ENCODE data around the gene GRAMD1A.
"Not testable (repeated sequence)": the region's sequence is repeated elsewhere in the genome, so short reads cannot be mapped to it uniquely, and the experiment has no call there.

GRAMD1A gene

DNA sequence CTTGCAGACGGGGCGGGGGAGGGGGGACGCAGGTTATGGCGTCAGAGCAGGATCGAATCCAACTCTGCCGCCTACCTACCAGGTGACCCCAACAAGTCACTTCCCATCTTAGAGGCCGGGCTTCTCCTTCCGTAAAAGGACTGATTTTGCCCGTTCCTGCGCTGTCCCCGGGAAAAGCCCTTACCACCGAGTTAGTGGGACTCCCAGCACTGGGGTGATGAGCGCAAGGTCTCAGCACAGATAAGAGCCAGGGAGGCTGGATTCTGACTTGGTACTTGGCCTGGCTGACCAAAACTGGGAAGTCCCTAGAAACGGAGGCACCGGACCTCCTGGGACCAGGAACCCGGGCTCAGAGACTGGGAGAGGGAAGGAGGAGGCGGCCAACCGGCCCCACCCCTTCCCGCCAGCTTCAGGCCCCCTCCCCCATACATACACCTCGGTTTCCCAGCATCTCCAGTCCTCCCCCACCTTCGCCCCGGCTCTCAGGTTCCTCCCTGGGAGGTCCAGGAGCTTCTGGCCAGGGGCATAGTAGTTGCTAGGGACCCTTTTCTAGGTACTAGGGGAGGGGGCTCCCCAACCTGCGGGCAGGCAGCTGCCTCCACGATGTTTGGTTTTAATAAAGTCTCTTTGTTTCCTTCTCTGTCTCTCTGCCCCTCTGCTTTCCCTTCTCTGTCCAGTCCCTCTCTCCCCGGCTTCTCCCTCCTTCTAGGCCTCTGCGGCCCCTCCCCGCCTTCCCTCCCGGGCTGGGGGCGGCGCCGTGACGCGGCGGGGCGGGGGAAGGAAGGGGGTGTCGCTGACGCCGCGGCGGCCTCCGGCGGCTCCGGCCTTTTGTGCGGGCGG, at the start of gene GRAMD1A:
GRAMD1A (plus strand) TSS at position 826 of the 840 bp plus-strand sequence. CDS start 156 bp downstream, outside the sequence.
- peak; percentile 46 for DNase-seq

DNA sequence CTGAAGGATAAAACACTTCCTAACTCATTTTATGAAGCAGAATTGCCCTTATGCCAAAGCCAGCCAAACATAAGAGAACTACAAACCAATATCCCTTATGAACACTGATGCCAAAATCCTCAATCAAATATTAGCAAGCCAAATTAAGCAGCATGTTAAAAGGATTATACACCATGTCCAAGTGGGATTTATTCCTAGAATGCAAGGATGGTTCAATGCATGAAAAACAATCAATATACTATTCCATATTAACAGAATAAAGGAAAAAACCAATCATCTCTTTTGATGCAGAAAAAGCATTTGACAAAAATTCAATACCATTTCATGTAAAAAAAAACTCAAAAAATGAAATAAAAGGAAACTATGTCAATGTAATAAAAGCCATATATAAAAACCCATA, 47.0 kb upstream of the GRAMD1A start:
- DNase-seq = no peak

DNA sequence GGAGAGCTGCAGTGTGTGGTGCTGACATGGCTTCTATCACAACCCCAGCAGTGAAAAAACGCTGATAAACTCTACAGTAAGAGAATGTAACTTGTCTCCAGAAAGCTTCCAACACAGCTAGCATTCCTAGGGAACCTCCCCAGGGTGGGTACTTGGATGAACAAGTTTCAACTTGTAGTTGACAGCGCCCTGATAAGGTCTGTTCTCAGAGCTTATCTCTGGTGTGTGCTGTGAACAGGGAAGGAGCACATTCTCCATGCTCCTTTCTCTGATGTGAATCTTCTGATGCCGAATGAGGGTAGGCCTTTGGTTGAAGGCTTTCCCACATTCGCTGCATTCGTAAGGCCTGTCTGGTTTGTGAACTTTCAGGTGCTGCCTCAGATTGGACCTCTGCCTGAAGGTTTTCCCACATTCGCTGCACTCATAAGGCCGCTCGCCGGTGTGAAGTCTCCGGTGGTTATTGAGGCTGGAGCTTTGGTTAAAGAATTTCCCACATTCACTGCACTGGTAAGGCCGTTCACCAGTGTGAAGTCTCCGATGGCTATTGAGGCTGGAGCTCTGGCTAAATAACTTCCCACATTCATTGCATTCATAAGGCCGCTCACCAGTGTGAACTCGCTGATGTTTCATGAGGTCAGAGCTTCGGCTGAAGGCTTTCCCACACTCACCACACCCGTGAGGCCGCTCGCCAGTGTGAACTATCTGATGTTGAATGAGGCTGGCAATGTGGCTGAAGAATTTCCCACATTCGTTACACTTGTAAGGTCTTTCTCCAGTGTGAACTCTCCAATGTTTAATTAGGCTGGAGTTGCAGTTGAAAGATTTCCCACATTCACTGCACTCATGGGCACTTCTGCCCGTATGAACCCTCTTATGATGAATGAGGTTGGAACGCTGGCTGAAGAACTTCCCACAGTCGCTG, 42.0 kb upstream of the GRAMD1A start:
- DNase-seq = no peak

DNA sequence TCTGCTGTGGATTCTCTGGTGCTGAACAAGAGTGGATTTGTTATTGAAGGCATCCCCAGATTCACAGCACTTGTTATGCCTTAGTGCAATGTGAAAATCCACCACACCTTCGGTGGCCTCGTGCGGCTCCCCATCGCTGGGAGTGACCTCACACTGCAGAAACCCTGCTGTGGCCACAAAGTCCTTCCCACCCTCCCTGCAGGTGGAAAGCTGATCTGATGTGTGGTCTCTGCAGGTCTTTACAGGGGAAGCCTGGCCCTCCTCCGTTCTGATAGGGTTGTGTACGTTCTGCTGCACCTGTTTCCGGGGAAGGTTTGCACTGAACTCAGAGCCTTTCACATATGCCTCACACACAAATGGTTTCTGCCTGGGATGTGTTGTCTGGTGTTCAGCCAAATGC, 41.1 kb upstream of the GRAMD1A start:
- no peak for DNase-seq

DNA sequence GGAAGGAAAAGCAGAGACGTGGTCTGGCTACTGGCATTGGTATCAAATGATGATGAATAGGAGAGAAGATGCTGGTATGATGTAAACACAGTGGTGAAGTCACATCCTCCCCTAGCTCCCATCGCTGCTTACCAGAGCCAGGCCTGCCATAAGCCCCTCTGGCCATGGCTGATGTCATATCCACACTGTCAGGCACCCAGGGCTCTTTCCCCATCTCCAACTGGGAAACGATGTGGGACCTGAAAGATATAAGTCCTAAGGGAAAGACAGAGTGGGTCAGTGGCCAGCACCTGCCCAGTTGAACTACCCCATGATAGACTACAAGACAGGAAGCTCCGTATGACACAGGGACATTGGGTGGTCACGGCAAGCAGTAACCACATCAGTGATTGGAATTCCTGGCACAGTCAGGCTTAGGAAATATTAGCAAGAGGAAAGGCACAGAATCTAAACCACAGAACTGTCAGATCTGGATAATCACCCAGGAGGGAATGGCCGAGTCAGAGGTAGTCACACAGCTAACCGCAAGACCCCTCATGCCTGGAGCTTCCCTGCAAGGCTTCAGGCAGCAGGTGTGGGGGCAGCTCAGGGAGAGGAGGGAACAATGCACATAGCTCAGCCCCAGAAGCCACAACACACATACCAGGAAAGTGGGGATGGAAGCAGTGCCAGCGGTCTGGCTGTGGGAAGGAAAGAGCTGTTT, 39.9 kb upstream of the GRAMD1A start:
- DNase-seq = no peak

DNA sequence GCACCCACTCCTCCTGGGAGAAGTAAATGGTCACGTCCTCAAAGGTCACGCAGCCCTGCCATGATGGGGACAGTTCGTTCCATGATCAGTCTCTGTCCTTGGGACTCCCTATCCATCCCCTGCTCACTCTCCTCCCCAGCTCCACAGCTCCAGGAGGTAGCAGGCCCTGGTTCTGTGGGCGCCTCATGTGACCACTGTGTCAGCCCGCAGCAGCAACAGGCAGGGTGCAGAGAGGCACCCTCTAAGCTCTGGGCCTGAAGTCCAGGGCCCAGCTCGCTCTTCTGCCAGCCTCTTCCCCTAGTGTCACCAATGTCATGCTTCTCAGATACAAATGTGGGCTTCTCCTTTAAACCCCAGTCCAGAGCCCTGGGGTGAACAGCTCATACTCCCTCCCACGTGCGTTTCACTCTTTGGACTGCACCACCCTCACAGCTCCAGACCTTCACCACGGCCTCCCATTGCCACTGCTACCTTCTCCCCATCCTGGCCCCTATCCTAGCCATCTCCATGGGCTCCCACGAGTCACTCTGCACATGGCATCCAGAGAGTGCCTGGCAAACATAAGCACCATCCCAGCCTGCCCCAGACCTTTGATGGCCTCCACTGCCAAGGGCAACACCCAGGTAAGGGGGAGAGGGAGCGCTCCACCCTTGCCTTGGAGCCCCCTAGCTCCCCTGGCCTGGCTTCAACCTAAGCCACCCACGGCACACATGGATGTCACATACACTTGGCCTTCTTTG, 39.0 kb upstream of the GRAMD1A start:
- DNase-seq = no peak

DNA sequence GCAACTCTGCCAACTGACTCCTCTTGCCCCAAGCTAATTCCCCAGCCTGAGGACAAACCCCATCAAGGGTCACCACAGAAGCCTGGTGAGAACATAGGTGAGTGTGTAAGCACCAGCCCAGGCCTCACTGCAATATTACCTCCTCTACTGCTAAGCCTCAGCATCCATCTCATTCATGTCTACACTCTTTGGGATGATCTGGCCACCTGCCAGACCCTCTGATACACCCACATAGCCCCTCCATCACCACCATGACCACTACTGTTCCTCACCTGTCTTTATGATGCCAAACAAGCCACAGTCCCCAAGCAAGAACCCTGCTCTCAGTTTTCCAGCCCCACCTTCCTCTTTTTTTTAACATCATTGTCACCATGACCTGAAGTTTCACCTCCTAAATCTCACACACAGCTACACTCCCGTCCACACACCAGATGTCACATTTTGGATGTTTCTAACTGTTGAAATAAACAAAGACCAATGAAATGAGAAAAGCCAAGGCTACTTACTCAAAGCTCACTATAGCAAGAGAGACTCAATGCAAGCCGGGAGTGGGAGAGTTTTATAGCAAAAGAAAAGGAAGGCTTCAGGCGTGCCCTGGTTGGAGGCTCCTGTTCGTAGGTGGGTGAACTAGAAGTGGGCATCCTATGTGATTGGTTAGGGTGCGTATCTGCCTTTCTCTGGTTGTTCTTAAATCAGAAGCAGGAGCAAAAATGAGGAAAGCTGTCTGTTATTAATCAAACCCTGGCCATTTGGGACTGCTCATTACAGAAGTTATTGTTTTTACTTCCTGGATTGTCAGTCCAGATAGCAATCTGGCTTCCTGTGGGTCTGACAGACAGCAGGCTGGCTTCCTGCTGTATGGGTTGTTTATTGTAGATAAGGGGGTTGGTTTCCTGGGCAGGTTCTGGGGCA, 38.1 kb upstream of the GRAMD1A start:
- DNase-seq = no peak

DNA sequence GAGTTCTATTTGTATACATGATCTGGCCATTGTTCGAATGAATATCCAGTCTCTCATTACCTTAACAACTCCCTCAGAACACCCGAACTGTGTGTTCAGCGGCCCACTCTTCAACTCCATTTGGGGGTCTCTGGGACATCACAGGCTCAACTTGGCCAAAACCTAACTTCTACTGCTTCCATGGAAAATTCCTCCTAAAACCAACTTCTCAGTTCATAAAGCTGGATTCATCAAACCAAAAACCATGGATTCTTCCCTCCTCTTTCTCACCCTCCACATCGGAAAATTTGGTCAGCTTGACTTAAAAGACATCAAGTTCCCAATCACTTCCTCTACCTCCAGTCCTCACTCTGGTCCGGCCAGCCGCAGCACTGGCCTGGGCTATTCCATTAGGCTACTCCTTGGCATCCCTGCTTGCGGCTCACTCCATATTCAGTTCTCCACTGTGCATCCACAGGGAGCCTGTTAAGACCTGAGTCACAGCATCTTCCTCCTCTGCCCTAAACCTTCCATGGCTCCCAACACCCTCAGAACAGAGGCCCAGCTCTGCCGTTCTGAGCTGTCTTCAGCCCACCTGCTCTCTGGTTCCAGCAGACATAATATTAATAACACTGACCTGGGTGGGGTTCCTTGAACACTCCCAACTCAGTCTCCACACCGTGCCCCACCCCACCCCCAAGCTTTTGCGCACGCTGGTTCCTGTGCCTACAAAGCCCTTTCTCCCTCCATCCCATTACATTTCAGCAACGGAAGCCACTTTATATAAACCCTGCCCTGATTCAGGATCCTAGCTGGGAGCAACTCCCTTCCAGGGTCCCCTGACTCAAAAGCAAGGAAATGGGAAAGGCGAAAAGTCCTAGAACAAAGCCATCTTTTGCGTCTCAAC, 37.2 kb upstream of the GRAMD1A start:
- no peak for DNase-seq

DNA sequence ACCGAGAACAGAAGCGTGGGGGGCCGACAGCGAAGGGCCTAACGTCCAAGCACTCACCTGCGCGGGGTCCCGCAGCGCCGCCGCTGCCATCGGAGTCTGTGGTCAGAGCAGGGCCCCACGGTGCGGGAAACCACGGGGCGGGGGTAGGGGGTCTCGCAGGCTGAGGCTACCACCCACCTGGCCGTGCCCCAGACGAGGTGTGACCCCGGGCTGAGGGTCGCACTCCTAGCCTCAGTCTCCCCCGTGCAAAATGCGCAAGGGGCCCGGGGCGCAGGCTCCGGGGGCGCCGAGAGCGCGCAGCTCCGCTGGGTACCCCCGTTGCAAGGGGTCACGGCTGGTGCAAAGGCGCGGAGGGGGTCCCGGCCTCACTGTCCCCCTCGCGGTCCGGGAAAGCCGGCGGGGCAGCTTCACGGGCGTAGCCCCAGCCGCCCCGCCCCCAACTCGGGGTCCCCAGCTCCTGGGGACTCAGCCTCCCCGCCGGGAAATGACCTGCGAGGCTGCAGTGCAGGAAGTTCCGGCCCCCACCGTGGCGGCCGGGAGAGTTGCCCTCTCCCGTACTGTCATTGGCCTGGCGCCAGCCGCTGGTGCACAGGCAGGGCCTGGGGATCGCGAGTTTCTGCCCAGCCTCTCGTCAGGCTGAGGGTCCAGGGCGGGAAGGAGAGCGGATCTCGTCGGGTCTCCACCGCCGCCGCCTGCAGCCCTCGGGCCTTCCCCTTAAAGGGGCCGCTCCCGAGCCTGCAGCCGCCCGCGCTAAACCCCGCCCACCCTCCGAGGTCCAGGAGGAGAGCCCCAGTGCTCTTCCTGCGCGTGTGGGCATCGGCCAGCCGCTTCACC, 36.3 kb upstream of the GRAMD1A start, which contains the start of gene ZNF792:
ZNF792 (minus strand) TSS at position 657 of the 834 bp plus-strand sequence; CDS start at position 90, 567 bp downstream.
- no peak for DNase-seq

DNA sequence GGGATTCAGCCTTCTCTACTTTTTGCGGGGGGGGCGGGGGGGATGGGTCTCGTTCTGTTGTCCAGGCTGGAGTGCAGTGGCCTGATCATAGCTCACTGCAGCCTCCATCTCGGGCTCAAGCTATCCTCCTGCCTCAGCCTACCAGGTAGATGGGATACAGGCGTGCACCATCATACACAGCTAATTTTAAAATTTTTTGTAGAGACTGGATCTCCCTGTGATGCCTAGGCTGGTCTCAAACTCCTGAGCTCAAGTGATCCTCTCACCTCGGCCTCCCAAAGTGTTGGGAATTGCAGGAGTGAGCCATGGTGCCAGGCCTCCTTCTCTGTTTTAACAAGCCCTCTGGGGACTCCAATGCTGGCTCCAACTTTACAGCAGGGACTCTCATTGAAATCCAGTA, 35.5 kb upstream of the GRAMD1A start:
- DNase-seq = no peak

DNA sequence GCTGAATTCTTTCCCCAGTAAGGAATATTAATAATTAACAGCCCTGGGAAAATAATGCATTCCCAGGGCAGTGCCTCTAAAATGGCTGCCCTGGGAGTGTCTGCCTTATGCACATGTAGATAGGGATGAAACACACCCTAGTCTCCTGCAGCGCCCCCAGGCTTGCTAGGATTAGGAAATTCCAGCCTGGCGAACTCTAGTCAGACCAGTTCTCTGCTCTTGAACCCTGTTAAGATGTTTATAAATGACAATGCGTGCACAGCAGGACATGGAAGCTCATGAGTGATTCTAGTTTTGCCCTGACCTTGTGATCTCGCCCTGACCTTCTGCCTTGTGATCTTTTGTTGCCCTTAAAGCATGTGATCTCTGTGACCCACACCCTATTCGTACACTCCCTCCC, 34.6 kb upstream of the GRAMD1A start:
- DNase-seq = not testable (repeated sequence)

DNA sequence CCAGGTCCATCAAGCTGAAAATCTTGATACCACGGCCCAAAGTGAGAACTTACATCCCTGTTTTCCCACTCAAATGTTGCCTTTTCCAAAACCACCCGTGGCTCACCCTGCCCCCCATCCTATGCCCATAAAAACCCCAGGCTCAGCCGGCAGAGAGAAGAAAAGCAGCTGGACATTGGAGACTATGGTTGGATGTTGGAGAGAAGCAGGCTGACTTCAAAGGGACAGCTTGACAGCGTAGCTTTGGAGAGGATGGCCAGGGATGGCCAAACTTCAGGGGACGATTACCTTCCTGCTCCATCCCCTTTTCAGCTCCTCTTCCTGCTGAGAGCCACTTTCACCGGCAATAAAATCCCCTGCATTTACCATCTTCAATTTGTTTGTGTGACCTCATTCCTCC, 32.6 kb upstream of the GRAMD1A start:
- no peak for DNase-seq

DNA sequence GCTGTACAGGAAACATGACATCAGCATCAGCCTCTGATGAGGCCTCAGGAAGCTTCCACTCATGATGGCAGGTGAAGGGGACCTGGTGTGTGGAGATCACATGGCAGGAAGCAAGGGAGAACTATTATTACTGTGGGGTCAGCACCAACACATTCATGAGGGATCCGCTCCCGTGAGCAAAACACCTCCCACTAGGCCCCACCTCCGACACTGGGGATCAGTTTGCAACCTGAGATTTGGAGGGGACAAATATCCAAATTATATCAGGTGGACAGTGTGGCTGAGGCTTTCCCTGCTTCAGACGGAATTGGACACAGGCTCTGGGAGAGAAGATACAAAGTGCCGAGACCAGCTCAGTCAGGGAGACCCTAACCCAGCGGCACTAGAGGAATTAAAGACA, 30.4 kb upstream of the GRAMD1A start:
- DNase-seq = no peak

DNA sequence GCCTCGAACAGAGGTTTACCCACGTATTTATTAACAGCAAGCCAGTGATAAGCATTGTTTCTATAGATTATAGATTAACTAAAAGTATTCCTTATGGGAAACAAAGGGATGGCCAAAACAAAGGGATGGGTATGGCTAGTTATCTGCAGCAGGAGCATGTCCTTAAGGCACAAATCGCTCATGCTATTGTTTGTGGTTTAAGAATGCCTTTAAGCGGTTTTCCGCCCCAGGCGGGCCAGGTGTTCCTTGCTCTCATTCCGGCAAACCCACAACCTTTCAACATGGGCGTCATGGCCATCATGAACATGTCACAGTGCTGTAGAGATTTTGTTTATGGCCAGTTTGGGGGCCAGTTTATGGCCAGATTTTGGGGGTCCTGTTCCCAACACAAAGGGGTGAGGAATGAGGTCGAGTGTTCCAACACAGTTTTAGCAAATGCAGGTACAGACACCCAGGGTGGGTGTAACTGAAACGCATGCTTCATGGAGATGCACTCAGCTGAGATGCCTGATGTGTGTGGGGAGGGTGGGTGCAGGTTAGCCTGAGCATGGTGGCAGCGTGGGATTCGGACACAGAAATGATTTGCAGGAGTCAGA, 29.8 kb upstream of the GRAMD1A start:
- not testable (repeated sequence) for DNase-seq

DNA sequence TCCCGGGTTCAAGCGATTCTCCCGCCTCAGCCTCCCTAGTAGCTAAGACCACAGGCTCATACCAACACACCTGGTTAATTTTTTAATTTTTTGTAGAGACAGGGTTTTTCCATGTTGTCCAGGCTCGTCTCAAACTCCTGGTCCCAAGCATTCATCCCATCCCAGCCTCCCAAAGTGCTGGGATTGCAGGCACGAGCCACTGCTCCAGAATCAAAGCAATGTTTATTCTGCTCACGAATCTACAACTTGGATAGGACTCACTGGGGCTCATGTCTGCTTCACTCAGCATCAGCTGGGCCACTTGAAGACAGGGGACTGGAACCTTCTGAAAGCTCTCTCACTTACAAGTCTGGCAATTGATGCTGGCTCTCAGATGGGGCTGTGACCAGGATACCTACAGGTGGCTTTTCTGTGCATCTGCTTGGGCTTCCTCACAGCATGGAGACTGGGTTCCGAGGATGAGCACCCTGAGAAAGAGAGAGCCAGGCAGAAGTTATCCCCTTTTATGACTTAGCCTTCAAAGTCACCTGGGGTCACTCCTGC, 27.9 kb upstream of the GRAMD1A start:
- no peak for DNase-seq

DNA sequence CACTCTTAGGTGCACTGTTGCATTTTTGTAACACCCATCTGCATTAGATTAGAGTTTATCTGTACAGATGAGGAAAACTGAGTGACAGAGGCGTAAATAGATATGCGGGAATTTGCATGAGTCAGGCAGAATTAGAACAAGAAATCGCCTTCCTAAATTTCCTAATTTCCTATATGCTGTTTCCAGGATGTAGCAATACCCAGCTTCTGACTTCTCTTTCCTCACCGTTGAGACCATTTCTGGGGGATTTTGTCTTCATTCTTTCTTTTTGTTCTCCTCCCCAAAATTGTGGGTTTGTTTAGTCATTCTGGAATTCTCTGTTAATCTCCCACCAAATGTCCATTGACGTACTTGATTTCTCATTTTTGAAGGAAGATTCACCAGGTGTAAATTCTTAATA, 25.5 kb upstream of the GRAMD1A start:
- no peak for DNase-seq

DNA sequence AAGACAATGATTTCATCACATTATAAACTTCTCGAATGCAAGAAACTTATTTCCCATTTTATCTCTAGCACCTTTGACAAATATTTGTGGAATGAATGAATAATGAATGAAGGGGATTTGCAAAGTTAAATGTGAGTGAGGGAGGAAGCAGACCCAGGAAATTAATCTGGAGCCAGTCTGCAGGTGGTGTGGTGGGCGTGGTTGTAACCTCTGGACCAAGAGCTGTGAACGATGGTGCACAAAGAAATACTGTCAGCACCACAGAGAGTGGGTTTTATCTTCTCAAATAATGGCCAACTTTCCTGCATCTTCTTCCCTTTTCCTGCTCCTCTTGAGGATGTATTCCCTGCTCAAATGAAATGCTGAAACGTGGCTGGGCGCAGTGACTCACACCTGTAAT, 25.1 kb upstream of the GRAMD1A start:
- no peak for DNase-seq

DNA sequence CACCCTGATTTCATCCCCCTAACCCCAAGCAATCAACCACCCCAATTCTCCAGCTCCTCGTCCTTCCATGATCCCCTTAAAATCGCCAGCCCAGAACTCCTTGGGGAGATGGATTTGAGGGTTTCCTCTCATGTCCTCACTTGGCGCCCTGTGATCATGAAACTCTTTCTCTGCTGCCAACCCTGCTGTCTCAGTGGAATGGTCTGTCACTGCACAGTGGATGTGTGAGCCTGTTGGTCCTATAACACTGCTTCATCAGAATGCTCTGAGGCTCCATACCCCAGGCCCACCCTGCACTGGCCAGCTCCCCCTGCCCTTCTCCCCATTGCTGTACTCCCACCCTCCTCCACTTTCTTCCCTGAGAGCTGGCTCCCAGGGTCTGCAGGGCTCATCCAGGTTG, 23.5 kb upstream of the GRAMD1A start:
- no peak for DNase-seq

Measured in NCI-H524 treated with DMSO at 0.1 percent for 48 hours (cell line).